Upper lobe of right lung (tissue), 1 donor: Measurements from ENCODE around the gene CHD1. TPM values are rescaled to one million over a fixed set of nuclear protein-coding genes. Genes with fewer than 3 reads are reported as not detected.

Experiments used
- ATAC-seq: fragments of 200-7000 bp; cut with Tn5 transposase; one replicate; pipeline ENCODE4 v1.9.1; 2020; ENCODE audit warnings: mild to moderate bottlenecking, moderate library complexity
- DNase-seq: peaks from one replicate; pipeline ENCODE4 v3.0.0-alpha.2; 2020
- H3K27ac ChIP-seq: fragments of 200-600 bp; one replicate; pipeline ENCODE4 v1.8.0; 2022
- H3K27me3 ChIP-seq: fragments of 200-600 bp; one replicate; pipeline ENCODE4 v1.8.0; 2022; ENCODE audit warnings: mild to moderate bottlenecking
- H3K36me3 ChIP-seq: fragments of 200-600 bp; one replicate; pipeline ENCODE4 v1.8.0; 2022
- H3K4me1 ChIP-seq: fragments of 200-600 bp; one replicate; pipeline ENCODE4 v1.8.0; 2022
- H3K4me3 ChIP-seq: fragments of 200-600 bp; one replicate; pipeline ENCODE4 v1.8.0; 2022; ENCODE audit warnings: mild to moderate bottlenecking
- H3K9me3 ChIP-seq: fragments of 200-600 bp; one replicate; pipeline ENCODE4 v1.8.0; 2022
- intact Hi-C: fragments of 100-400 bp; cut with DNase I; formaldehyde crosslinking; loops from one replicate; pipeline ENCODE4 v1.11.0; 2022
- total RNA-seq: library from RNA; stranded (reverse); fragmentation: NEBNext Ultra II Directional; extraction: Animal tissue kit (Norgen Biotek cat#: 25700); gene quantifications from one replicate; pipeline ENCODE4 v1.2.1, GENCODE V29; 2021
- TF ChIP-seq, protein P1 (sequence below): fragments of 200-600 bp; IDR thresholded peaks from one replicate; pipeline ENCODE4 v1.8.0; 2022; ENCODE audit warnings: antibody characterized with exemption
- donor health status: DM: no; HTN: yes; CAD: no; lungs with severe emphysema.

The CHD1 gene
- total RNA-seq, 1 donor from 2014 or later, result 33.3 TPM

DNA sequence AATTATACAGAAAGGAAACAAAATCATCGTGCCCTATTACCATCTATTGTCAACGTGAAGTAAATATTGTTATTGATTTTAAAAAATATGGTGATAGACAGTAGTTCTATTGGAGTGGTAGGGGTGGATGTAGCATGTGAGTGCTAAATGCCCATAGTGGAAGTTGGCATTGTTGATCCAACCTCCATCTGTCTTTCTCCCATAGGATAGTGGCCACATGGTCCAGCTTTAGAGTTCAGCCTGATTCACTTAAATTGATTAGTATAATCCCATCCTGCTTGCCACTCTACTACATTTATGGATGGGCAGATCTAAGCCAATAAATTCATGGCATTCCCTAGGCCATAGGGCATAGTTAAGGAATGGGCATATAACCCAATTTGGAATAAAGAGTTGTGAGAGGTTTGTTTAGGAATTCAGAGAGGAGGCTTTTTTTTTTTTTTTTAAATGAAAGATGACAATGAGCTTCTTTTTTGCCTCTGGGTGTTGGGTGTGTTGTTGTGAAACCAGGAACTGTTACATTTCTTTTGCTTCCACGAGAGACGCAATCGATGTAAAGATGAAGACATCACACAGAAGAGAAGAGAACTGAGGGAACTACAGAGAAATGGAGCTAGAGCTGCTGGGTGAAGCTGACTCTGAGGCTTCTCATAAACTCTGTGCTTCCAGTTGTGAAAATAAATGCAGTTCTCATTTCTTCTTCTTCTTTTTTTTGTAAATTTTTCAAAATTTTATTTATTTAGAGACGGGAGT is 12.5 kb upstream of the CHD1 start:
- peak overlapping the region; percentile 7 for H3K27ac ChIP-seq

GRCh38 chr5:98940581-98940980 is 11.8 kb upstream of the CHD1 start:
- H3K9me3 ChIP-seq, result no peaks in the 10 kb centered on the region
- no peak for DNase-seq
- intact Hi-C loops, result no loop called here
- no peak overlapping the region for H3K4me3 ChIP-seq
- H3K27me3 ChIP-seq, result no peaks in the 10 kb centered on the region
- no peak overlapping the region for H3K27ac ChIP-seq
- H3K36me3 ChIP-seq, result no peaks in the 10 kb centered on the region
- ATAC-seq, result no peak
- TF ChIP-seq, protein P1, sequence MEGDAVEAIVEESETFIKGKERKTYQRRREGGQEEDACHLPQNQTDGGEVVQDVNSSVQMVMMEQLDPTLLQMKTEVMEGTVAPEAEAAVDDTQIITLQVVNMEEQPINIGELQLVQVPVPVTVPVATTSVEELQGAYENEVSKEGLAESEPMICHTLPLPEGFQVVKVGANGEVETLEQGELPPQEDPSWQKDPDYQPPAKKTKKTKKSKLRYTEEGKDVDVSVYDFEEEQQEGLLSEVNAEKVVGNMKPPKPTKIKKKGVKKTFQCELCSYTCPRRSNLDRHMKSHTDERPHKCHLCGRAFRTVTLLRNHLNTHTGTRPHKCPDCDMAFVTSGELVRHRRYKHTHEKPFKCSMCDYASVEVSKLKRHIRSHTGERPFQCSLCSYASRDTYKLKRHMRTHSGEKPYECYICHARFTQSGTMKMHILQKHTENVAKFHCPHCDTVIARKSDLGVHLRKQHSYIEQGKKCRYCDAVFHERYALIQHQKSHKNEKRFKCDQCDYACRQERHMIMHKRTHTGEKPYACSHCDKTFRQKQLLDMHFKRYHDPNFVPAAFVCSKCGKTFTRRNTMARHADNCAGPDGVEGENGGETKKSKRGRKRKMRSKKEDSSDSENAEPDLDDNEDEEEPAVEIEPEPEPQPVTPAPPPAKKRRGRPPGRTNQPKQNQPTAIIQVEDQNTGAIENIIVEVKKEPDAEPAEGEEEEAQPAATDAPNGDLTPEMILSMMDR, result no peak
- H3K4me1 ChIP-seq, result peaks cover 11% of the 10 kb centered on the region

More for the DNA sequence above, 12.5 kb upstream of the CHD1 start:
- Histone ChIP-seq H3K27me3 (no peaks in the 10 kb centered on the region), H3K9me3 (no peaks in the 10 kb centered on the region), H3K4me1 (peaks cover 11% of the 10 kb centered on the region), H3K36me3 (no peaks in the 10 kb centered on the region), H3K4me3 (no peak overlapping the region)
- intact Hi-C loops, result no loop called here
- ATAC-seq (peak; percentile 72), DNase-seq (no peak)
- TF ChIP-seq, protein P1, result no peak

GRCh38 chr5:98938464-98938863 is 9.7 kb upstream of the CHD1 start:
- DNase-seq (no peak), ATAC-seq (peak; percentile 35)
- no peak overlapping the region for H3K27ac ChIP-seq
- no peaks in the 10 kb centered on the region for H3K27me3 ChIP-seq
- intact Hi-C loops, result no loop called here
- no peak overlapping the region for H3K4me3 ChIP-seq
- H3K4me1 ChIP-seq, result peaks cover 11% of the 10 kb centered on the region
- H3K9me3 ChIP-seq, result no peaks in the 10 kb centered on the region
- H3K36me3 ChIP-seq, result no peaks in the 10 kb centered on the region
- TF ChIP-seq, protein P1, result no peak

GRCh38 chr5:98936948-98937715 is 8.3 kb upstream of the CHD1 start:
- Histone ChIP-seq H3K9me3 (no peaks in the 10 kb centered on the region), H3K27ac (no peak overlapping the region), H3K4me3 (no peak overlapping the region), H3K27me3 (no peaks in the 10 kb centered on the region), H3K36me3 (no peaks in the 10 kb centered on the region), H3K4me1 (peaks cover 18% of the 10 kb centered on the region)
- DNase-seq (no peak), ATAC-seq (no peak)
- TF ChIP-seq, protein P1, result no peak
- intact Hi-C loops, result no loop called here

DNA sequence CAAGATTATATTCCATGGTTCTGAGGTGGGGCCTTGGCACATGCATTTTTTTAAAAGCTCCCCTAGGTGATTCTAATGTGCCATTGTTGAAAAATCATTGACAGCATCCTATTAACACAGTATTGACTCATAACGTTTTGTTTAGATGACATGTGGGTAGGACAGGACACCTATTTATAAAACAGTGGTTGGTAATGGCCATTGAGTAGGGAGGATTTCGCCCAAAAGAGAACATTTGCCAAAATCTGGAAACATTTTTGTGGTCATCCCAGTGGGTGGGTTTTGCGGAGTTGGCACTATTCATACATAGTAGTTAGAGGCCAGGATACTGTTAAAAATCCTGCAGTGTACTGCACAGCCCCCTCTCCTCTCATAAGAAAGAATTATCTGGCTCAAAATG is 6.4 kb upstream of the CHD1 start:
- Histone ChIP-seq H3K9me3 (no peaks in the 10 kb centered on the region), H3K27ac (no peak overlapping the region), H3K27me3 (no peaks in the 10 kb centered on the region), H3K36me3 (no peaks in the 10 kb centered on the region), H3K4me3 (no peak overlapping the region), H3K4me1 (peaks cover 17% of the 10 kb centered on the region)
- intact Hi-C loops, result no loop called here
- no peak for ATAC-seq
- no peak for DNase-seq
- TF ChIP-seq, protein P1, result no peak
